OCI-LY7 (cell line): ENCODE results near the gene TNS2.

Experiments
- CTCF ChIP-seq: fragments of 200-600 bp; sonication (generic); conservative IDR thresholded peaks from 2 replicates; pipeline ENCODE4 v1.5.1; 2014; ENCODE audit warnings: mild to moderate bottlenecking, antibody characterized with exemption, low read length, moderate library complexity, mixed read lengths
- EZH2phosphoT487 ChIP-seq: fragments of 200-600 bp; sonication (generic); IDR thresholded peaks from 2 replicates; pipeline ENCODE4 v1.6.1; 2018; ENCODE audit warnings: low read depth, borderline replicate concordance, mild to moderate bottlenecking, mixed run types, antibody characterized with exemption, low read length, moderate library complexity, mixed read lengths

DNA sequence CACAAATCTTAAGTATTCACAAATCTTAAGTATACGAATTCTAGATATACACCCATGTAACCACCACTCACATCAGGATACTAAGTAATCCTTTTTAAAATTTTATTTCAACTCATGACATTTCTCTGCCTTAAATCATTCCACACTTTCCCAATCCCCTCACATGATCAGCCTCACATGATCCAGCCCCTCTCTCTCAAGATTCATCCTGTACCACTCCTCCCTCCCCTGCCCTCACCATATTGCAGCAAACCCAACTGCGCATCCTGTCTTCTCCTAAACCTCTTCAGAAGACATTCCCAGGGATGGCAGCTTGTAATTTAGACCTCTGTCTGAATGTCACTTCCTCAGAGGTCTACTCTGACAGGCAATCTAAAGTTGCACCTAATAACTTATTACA is 45.3 kb upstream of the TNS2 start:
- no peak for TF ChIP-seq EZH2phosphoT487
- TF ChIP-seq CTCF = no peak
